ENCODE data around the gene PCDHB11.

GRCh38 chr5:141236516-141237313 is 37.3 kb downstream of the PCDHB11 start:
- TF ChIP-seq CTCF (IDR thresholded peaks at IDR 0.05; ENCODE audit: extremely low read depth in 1 of 2, insufficient read depth in 1 of 2, low read depth in 1 of 2, low read length in 2 of 2) (no peak), POLR2A (IDR thresholded peaks at IDR 0.05; ENCODE audit: low read depth, low read length) (no peak), MAX (IDR thresholded peaks at IDR 0.05; ENCODE audit: insufficient read depth, insufficient read length) (no peak), JUN (IDR thresholded peaks at IDR 0.05; ENCODE audit: borderline replicate concordance, insufficient read depth, insufficient read length, low read depth) (no peak), POLR2AphosphoS5 (IDR thresholded peaks at IDR 0.05; ENCODE audit: insufficient read depth, low read depth, low read length) (no peak), EZH2 (IDR thresholded peaks at IDR 0.05; ENCODE audit: borderline replicate concordance, low read depth, low read length, severe bottlenecking) (no peak), GATA2 (IDR thresholded peaks at IDR 0.05; ENCODE audit: insufficient read depth, insufficient read length, low read depth, low read length) (no peak)

Data from endothelial cell of umbilical vein (primary cell).